ENCODE results near the gene SCTR. TPM values are rescaled to one million over a fixed set of nuclear protein-coding genes. Genes with fewer than 3 reads are reported as not detected.

SCTR gene
- polyA plus RNA-seq = not detected in 2 replicates

GRCh38 chr2:119523952-119524694 is at the start of gene SCTR:
TSS of gene SCTR (minus strand) at chr2:119524483. CDS start at chr2:119524226, 257 bp downstream.

GRCh38 chr2:119544075-119544938 is 20.0 kb upstream of the SCTR start, which contains the start of gene CFAP221:
TSS of gene CFAP221 (plus strand) at chr2:119544449. CDS start at chr2:119546132, 1,683 bp downstream.

DNA sequence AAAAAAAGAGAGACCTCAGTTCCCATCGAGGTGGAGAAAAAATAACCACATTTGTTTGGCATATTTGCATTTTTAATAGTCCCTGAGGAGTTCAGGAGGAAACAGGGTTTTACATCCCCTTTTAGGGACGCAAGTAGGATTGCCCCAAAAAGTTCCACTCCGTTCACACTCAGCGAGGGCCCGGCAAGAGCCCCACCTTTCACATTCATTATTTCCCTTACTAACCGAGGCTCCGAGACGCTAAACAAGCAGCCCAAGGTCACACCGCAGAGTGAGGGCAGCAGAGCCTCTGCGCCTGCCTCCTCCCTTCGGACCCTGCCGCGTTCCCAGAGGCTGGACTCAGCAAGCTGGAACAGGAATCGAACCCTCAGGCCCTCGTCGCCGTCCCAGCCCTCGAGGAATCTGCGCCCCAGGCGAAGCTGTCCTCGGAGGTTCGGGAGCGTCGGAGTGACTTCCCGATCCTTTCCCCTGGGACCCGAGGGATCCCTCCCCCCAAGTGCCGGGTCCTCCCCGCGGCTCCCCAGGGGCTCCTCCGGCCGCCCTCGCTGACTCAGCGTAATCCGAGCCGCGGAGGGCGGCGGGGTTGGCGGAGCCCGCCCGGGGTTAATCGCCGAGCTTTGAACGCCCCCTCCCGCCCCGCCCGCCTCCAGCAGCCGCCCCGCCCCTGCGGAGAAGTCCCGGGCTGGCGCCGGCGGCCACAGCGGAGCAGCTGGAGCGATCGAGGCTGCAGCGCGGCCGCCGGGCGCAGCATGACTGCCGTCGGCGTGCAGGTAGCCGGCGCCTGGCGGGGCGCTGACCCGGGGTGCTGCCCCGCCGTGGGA is 92.9 kb downstream of the SCTR start, which contains the start of gene TMEM37:
TSS of gene TMEM37 (plus strand) at position 700 of the 821 bp plus-strand sequence. CDS start at position 750, 50 bp downstream.

Other genes starting within 250 kb of the SCTR start
- gene C2orf76, start 157.6 kb downstream of the SCTR start, polyA plus RNA-seq = 47.8 and 68.0 TPM in 2 replicates
- 782 and 838 TPM in 2 replicates for gene DBI, start 157.5 kb downstream of the SCTR start, polyA plus RNA-seq
- gene TMEM37, start 92.6 kb downstream of the SCTR start, polyA plus RNA-seq = not detected in 2 replicates
- 16.7 and 29.3 TPM in 2 replicates for gene CFAP221, start 20.0 kb upstream of the SCTR start, polyA plus RNA-seq
- 20.9 and 25.8 TPM in 2 replicates for gene TMEM177, start 154.7 kb upstream of the SCTR start, polyA plus RNA-seq
- gene PTPN4, start 235.4 kb upstream of the SCTR start, polyA plus RNA-seq = 116 and 123 TPM in 2 replicates